ENCODE data around the gene ALCAM. TPM values are rescaled to one million over a fixed set of nuclear protein-coding genes. Genes with fewer than 3 reads are reported as not detected.

The ALCAM gene
- total RNA-seq, 1 donor from 2014 or later: 90.3 TPM

DNA sequence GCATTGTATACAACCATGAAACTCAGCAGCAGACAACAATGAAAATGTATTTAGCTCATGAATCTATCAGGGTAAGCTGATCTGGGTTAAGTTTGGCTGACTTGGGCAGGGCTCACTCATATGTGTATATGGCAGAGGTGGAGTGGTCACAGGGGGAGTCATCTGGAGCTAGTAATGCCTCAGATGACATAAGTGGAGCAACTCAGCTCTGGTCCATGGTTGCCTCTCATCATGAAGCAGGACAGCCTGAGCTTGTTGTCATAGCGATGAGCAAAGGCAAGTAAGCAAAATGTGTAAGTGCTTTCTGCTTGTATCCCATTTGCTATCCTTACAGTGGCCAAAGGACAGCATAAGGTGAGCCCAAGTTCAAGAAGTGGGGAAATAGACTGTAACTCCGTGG lies 64.5 kb downstream of the ALCAM start:
- no peaks in the 10 kb centered on the region for H3K27me3 Mint-ChIP-seq (ENCODE audit: low read depth)
- peaks cover 5% of the 10 kb centered on the region for H3K36me3 Mint-ChIP-seq
- H3K4me1 Mint-ChIP-seq: peaks cover 6% of the 10 kb centered on the region
- no peak overlapping the region for H3K27ac Mint-ChIP-seq
- DNase-seq (ENCODE audit: low spot score in 2 of 2, unreplicated experiment in 2 of 2): no peak
- peaks cover 8% of the 10 kb centered on the region for H3K9me3 Mint-ChIP-seq
- no peak overlapping the region for H3K4me3 Mint-ChIP-seq
- TF ChIP-seq, protein P1, sequence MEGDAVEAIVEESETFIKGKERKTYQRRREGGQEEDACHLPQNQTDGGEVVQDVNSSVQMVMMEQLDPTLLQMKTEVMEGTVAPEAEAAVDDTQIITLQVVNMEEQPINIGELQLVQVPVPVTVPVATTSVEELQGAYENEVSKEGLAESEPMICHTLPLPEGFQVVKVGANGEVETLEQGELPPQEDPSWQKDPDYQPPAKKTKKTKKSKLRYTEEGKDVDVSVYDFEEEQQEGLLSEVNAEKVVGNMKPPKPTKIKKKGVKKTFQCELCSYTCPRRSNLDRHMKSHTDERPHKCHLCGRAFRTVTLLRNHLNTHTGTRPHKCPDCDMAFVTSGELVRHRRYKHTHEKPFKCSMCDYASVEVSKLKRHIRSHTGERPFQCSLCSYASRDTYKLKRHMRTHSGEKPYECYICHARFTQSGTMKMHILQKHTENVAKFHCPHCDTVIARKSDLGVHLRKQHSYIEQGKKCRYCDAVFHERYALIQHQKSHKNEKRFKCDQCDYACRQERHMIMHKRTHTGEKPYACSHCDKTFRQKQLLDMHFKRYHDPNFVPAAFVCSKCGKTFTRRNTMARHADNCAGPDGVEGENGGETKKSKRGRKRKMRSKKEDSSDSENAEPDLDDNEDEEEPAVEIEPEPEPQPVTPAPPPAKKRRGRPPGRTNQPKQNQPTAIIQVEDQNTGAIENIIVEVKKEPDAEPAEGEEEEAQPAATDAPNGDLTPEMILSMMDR (IDR thresholded peaks at IDR 0.05; ENCODE audit: unreplicated experiment): no peak

DNA sequence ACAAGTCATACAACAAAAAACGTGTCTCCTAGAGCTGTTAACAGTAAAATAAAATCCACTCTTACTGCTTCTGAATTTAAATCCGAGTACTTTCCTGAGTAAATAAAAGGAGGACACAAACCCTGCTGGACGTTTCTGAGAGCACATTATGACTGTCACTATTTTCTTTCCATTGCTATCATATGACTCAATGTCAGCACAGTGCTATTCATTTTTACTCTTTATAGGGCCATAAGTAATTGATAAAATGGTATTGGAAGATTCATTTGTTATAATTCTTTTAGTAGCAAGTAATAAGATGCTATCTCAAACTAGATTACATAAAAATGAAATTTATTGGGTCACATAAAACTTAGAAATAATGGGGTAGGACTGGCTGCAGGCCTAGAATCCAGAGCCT lies 68.6 kb downstream of the ALCAM start:
- DNase-seq (ENCODE audit: low spot score in 2 of 2, unreplicated experiment in 2 of 2): no peak
- H3K9me3 Mint-ChIP-seq: peaks cover 8% of the 10 kb centered on the region
- peaks cover 9% of the 10 kb centered on the region for H3K36me3 Mint-ChIP-seq

DNA sequence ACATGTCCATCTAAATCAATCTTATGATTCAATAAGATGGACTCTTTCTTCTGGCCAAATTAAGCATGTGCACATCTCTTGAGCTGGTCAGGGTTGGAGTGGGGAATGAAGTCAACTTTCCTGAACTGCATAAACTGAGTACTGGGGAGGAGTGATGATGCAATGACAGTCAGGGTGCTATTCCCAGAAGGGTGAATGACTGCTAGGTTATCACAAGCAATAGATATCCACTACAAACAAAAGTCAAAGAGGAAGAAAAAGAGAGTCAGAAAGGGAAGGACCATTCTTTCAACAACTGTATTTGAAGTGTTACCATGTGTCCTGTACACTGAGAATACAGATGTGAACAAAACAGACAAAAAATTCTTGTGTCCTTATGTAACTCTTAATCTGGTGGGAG lies 70.0 kb downstream of the ALCAM start:
- H3K36me3 Mint-ChIP-seq: peaks cover 9% of the 10 kb centered on the region
- H3K9me3 Mint-ChIP-seq: peaks cover 8% of the 10 kb centered on the region
- peaks cover 6% of the 10 kb centered on the region for H3K4me1 Mint-ChIP-seq
- no peaks in the 10 kb centered on the region for H3K27me3 Mint-ChIP-seq (ENCODE audit: low read depth)
- DNase-seq (ENCODE audit: low spot score in 2 of 2, unreplicated experiment in 2 of 2): no peak
- TF ChIP-seq, protein P1 (IDR thresholded peaks at IDR 0.05; ENCODE audit: unreplicated experiment): no peak
- H3K4me3 Mint-ChIP-seq: no peak overlapping the region
- no peak overlapping the region for H3K27ac Mint-ChIP-seq

More for the DNA sequence above, 68.6 kb downstream of the ALCAM start:
- Mint-ChIP-seq H3K4me3 (no peak overlapping the region), H3K27ac (no peak overlapping the region), H3K4me1 (peaks cover 6% of the 10 kb centered on the region), H3K27me3 (ENCODE audit: low read depth) (no peaks in the 10 kb centered on the region)
- TF ChIP-seq, protein P1 (IDR thresholded peaks at IDR 0.05; ENCODE audit: unreplicated experiment): no peak

DNA sequence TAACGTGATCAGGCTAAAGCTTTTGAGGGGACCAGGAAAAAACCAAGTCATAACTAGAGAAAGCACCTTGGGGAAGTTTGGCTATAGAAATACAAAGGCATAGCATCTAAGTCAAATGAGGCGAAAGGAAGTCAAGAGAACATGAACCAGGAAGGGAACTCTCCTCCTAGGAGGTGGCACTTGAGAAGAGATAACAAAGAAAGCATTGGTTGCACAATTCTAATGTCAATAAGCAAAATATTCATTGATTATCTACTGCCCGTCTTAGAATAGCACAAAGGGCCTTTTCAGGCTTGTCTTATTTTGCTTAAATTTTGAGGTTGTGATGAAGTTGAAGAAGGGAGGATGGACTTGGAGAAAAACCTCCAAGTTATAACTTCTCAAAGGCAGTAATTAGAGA lies 73.4 kb downstream of the ALCAM start:
- peaks cover 8% of the 10 kb centered on the region for H3K9me3 Mint-ChIP-seq
- no peak overlapping the region for H3K27ac Mint-ChIP-seq
- DNase-seq (ENCODE audit: low spot score in 2 of 2, unreplicated experiment in 2 of 2): no peak
- H3K4me1 Mint-ChIP-seq: no peaks in the 10 kb centered on the region
- H3K36me3 Mint-ChIP-seq: peaks cover 9% of the 10 kb centered on the region
- H3K4me3 Mint-ChIP-seq: no peak overlapping the region
- no peaks in the 10 kb centered on the region for H3K27me3 Mint-ChIP-seq (ENCODE audit: low read depth)
- TF ChIP-seq, protein P1 (IDR thresholded peaks at IDR 0.05; ENCODE audit: unreplicated experiment): no peak

DNA sequence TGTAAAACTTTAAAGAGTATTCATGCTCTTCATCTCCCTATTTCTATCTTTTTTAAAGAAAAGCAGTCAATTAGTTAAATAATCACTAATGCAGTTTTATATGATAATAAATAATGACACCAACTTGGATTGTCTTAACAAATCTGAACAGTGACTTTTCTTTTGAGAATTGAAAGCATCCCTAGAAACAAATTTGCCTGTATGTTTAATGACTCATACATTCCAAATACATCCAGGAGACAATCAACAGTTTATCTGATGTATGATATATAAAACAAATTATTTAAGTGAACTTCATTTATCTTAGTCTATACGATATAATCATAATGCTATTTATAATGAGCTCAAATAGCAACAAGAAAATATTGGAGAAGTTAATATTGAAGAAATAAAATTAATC lies 78.0 kb downstream of the ALCAM start:
- H3K4me1 Mint-ChIP-seq: peaks cover 4% of the 10 kb centered on the region
- no peak overlapping the region for H3K27ac Mint-ChIP-seq
- no peak overlapping the region for H3K4me3 Mint-ChIP-seq
- no peaks in the 10 kb centered on the region for H3K36me3 Mint-ChIP-seq
- no peaks in the 10 kb centered on the region for H3K27me3 Mint-ChIP-seq (ENCODE audit: low read depth)
- H3K9me3 Mint-ChIP-seq: peaks cover 4% of the 10 kb centered on the region
- TF ChIP-seq, protein P1 (IDR thresholded peaks at IDR 0.05; ENCODE audit: unreplicated experiment): no peak
- no peak for DNase-seq (ENCODE audit: low spot score in 2 of 2, unreplicated experiment in 2 of 2)
